HG02610 (cell line): ENCODE measurements around the gene KCTD8.
"Not testable (repeated sequence)": the region's sequence is repeated elsewhere in the genome, so short reads cannot be mapped to it uniquely, and the experiment has no call there.

Experiments used
- ATAC-seq: cut with Tn5 transposase; IDR thresholded peaks from one replicate; pipeline ENCODE4 v1.9.1; 2021; ENCODE audit warnings: mild to moderate bottlenecking, moderate library complexity; ENCODE audit not compliant: unreplicated experiment

Gene KCTD8

GRCh38 chr4:44167766-44168165 is 280.8 kb downstream of the KCTD8 start:
- ATAC-seq: not testable (repeated sequence)

GRCh38 chr4:44165938-44166337 is 282.7 kb downstream of the KCTD8 start:
- no peak for ATAC-seq

- no peak for ATAC-seq
Measured at GRCh38 chr4:44162538-44163270, 285.9 kb downstream of the KCTD8 start.

- no peak for ATAC-seq
Measured at GRCh38 chr4:44161756-44162155, 286.9 kb downstream of the KCTD8 start.

- ATAC-seq: no peak
Measured at GRCh38 chr4:44160776-44161367, 287.7 kb downstream of the KCTD8 start.

GRCh38 chr4:44159991-44160390 is 288.6 kb downstream of the KCTD8 start:
- no peak for ATAC-seq

- no peak for ATAC-seq
Measured at GRCh38 chr4:44157611-44158277, 290.9 kb downstream of the KCTD8 start.

GRCh38 chr4:44150091-44150576 is 298.5 kb downstream of the KCTD8 start:
- ATAC-seq: no peak

- ATAC-seq: no peak
Measured at GRCh38 chr4:44149282-44149681, 299.3 kb downstream of the KCTD8 start.

GRCh38 chr4:44147571-44148075 is 301.0 kb downstream of the KCTD8 start:
- no peak for ATAC-seq

- ATAC-seq: no peak
Measured at GRCh38 chr4:44146516-44146915, 302.1 kb downstream of the KCTD8 start.

GRCh38 chr4:44145868-44146267 is 302.7 kb downstream of the KCTD8 start:
- no peak for ATAC-seq

- ATAC-seq: no peak
Measured at GRCh38 chr4:44132526-44132925, 316.1 kb downstream of the KCTD8 start.
